CD14-positive monocyte (primary cell): ENCODE results near the gene IRX3. TPM values are rescaled to one million over a fixed set of nuclear protein-coding genes. Genes with fewer than 3 reads are reported as not detected.
A peak's percentile ranks its signal among the peaks of the same experiment; 100 is the strongest.

Source experiments
- DNase-seq, 3 donors: peaks; one replicate each; pipeline ENCODE4 v3.0.0-alpha.2; 2011 to 2022
- H2AFZ ChIP-seq: 2 replicates; pipeline ENCODE4 v1.6.0; 2012; ENCODE audit warnings: mild to moderate bottlenecking, low read depth, low read length, inconsistent platforms; ENCODE audit not compliant: insufficient read depth, poor library complexity, severe bottlenecking
- H3K27ac ChIP-seq, 2 donors: 1 replicate in 1 of 2; 2 replicates in 1 of 2; pipeline ENCODE4 v1.5.1; 2012 to 2013; ENCODE audit warnings: low read length in 2 of 2, control low read depth in 1 of 2, inconsistent platforms in 1 of 2, low read depth in 1 of 2, mild to moderate bottlenecking in 1 of 2
- H3K27me3 ChIP-seq, 2 donors: one replicate each; pipeline versions ENCODE4 v1.6.0 to v1.6.1; 2011 to 2013; ENCODE audit warnings: low read length in 2 of 2; ENCODE audit not compliant: control insufficient read depth in 2 of 2, insufficient read depth in 2 of 2
- H3K36me3 ChIP-seq, 2 donors: replicated peaks in 1 of 2; 1 replicate in 1 of 2; 2 replicates in 1 of 2; pipeline versions ENCODE4 v1.5.1 to v1.6.1; 2012 to 2013; ENCODE audit warnings: low read length in 2 of 2, control low read depth in 1 of 2, inconsistent platforms in 1 of 2, mild to moderate bottlenecking in 1 of 2; ENCODE audit not compliant: insufficient read depth in 2 of 2, control insufficient read depth in 1 of 2
- H3K4me1 ChIP-seq, 2 donors: 1 replicate in 1 of 2; 2 replicates in 1 of 2; pipeline versions ENCODE4 v1.5.1 to v1.6.1; 2012 to 2013; ENCODE audit warnings: low read length in 2 of 2, control low read depth in 1 of 2, inconsistent platforms in 1 of 2, mild to moderate bottlenecking in 1 of 2, moderate library complexity in 1 of 2; ENCODE audit not compliant: insufficient read depth in 2 of 2, control insufficient read depth in 1 of 2
- H3K4me2 ChIP-seq: replicated peaks from 2 replicates; pipeline ENCODE3; 2012; ENCODE audit warnings: low read length, moderate library complexity, mild to moderate bottlenecking; ENCODE audit not compliant: poor library complexity, severe bottlenecking; ENCODE audit errors: extremely low read depth
- H3K4me3 ChIP-seq, 3 experiments: fragments of 200-600 bp in 1 of 3; sonication (generic) in 1 of 3; replicated peaks in 1 of 3; 1 replicate in 2 of 3; 2 replicates in 1 of 3; pipeline ENCODE4 v1.5.1; 2011 to 2013; ENCODE audit warnings: low read length in 3 of 3, mild to moderate bottlenecking in 3 of 3, control low read depth in 2 of 3, low read depth in 2 of 3, inconsistent platforms in 1 of 3, moderate library complexity in 1 of 3
- H3K79me2 ChIP-seq: 2 replicates; pipeline ENCODE4 v1.6.0; 2012; ENCODE audit warnings: mild to moderate bottlenecking, control low read depth, inconsistent platforms, low read length, moderate library complexity; ENCODE audit not compliant: insufficient read depth
- H3K9ac ChIP-seq: 2 replicates; pipeline ENCODE4 v1.6.0; 2017; ENCODE audit warnings: low read length, mild to moderate bottlenecking; ENCODE audit not compliant: insufficient read depth, poor library complexity, severe bottlenecking
- H3K9me3 ChIP-seq, 2 donors: replicated peaks in 1 of 2; 1 replicate in 1 of 2; 2 replicates in 1 of 2; pipeline versions ENCODE4 v1.5.1 to v1.6.1; 2012 to 2013; ENCODE audit warnings: low read length in 2 of 2, control low read depth in 1 of 2; ENCODE audit not compliant: control insufficient read depth in 1 of 2, insufficient read depth in 1 of 2
- H4K20me1 ChIP-seq: 2 replicates; pipeline ENCODE4 v1.6.0; 2012; ENCODE audit warnings: mild to moderate bottlenecking, low read length, control low read depth, moderate library complexity; ENCODE audit not compliant: insufficient read depth
- H3K27ac Mint-ChIP-seq, 7 donors: one replicate each; pipeline ENCODE4 v1.8.0; 2020; ENCODE audit warnings: mild to moderate bottlenecking in 7 of 7, mixed read lengths in 7 of 7, moderate library complexity in 6 of 7, inconsistent platforms in 2 of 7
- H3K27me3 Mint-ChIP-seq, 3 donors: one replicate each; pipeline ENCODE4 v1.8.0; 2021 to 2022; ENCODE audit warnings: low read depth in 3 of 3, mild to moderate bottlenecking in 3 of 3, mixed read lengths in 3 of 3, moderate library complexity in 3 of 3, inconsistent platforms in 1 of 3
- H3K36me3 Mint-ChIP-seq, 2 donors: one replicate each; pipeline ENCODE4 v1.8.0; 2020; ENCODE audit warnings: mixed read lengths in 2 of 2, inconsistent platforms in 1 of 2, mild to moderate bottlenecking in 1 of 2
- H3K4me1 Mint-ChIP-seq: one replicate; pipeline ENCODE4 v1.8.0; 2020; ENCODE audit warnings: mild to moderate bottlenecking, mixed read lengths
- H3K4me3 Mint-ChIP-seq, 2 donors: one replicate each; pipeline ENCODE4 v1.8.0; 2020; ENCODE audit warnings: mild to moderate bottlenecking in 2 of 2, mixed read lengths in 2 of 2, moderate library complexity in 1 of 2
- H3K9me3 Mint-ChIP-seq, 7 donors: one replicate each; pipeline ENCODE4 v1.8.0; 2020 to 2022; ENCODE audit warnings: mixed read lengths in 7 of 7, mild to moderate bottlenecking in 6 of 7, moderate library complexity in 6 of 7, inconsistent platforms in 2 of 7
- WGBS: methylation state at CpG from one replicate; pipeline ENCODE4 v1.1.5; 2013; ENCODE audit warnings: missing lambda C conversion rate; ENCODE audit not compliant: insufficient coverage; 5-methylcytosine and 5-hydroxymethylcytosine counted together
- intact Hi-C, 2 donors: fragments of 100-400 bp; cut with micrococcal nuclease; formaldehyde crosslinking; loops; one replicate each; pipeline versions ENCODE4 v1.15.0 to v1.15.1; 2023
- polyA plus RNA-seq, 3 donors: library from polyadenylated mRNA; depleted of rRNA in 1 of 3; unstranded in 2 of 3; stranded (reverse) in 1 of 3; fragments of 300-500 nt in 2 of 3; fragments of >200 nt in 1 of 3; fragmentation: Illumina TruSeq in 2 of 3; gene quantifications; 1 replicate in 2 of 3; 2 replicates in 1 of 3; pipeline ENCODE4 v1.2.3, GENCODE V29; 2012 to 2021
- TF ChIP-seq, protein P1 (sequence below): fragments of 200-600 bp; IDR thresholded peaks from one replicate; pipeline ENCODE4 v1.8.0; 2022; ENCODE audit warnings: antibody characterized with exemption, mild to moderate bottlenecking

The IRX3 gene
- polyA plus RNA-seq, 3 donors: not detected

- H3K27me3 ChIP-seq: peaks cover 56 to 82% of the 10 kb centered on the region in 2 donors
- H3K9me3 ChIP-seq: peaks cover 0 to 19% of the 10 kb centered on the region in 2 donors
- Mint-ChIP-seq H3K9me3 (peaks cover 0 to 17% (median 12%) of the 10 kb centered on the region in 7 donors), H3K4me1 (peaks cover 12% of the 10 kb centered on the region), H3K27me3 (peaks cover 76 to 91% (median 85%) of the 10 kb centered on the region in 3 donors), H3K36me3 (peaks cover 0 to 6% of the 10 kb centered on the region in 2 donors), H3K27ac (no peak overlapping the region), H3K4me3 (peak overlapping the region in 1 of 2 donors; percentile 80)
- H3K9ac ChIP-seq: no peak overlapping the region
- TF ChIP-seq, protein P1, sequence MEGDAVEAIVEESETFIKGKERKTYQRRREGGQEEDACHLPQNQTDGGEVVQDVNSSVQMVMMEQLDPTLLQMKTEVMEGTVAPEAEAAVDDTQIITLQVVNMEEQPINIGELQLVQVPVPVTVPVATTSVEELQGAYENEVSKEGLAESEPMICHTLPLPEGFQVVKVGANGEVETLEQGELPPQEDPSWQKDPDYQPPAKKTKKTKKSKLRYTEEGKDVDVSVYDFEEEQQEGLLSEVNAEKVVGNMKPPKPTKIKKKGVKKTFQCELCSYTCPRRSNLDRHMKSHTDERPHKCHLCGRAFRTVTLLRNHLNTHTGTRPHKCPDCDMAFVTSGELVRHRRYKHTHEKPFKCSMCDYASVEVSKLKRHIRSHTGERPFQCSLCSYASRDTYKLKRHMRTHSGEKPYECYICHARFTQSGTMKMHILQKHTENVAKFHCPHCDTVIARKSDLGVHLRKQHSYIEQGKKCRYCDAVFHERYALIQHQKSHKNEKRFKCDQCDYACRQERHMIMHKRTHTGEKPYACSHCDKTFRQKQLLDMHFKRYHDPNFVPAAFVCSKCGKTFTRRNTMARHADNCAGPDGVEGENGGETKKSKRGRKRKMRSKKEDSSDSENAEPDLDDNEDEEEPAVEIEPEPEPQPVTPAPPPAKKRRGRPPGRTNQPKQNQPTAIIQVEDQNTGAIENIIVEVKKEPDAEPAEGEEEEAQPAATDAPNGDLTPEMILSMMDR: no peak
- H2AFZ ChIP-seq: no peak overlapping the region
- H3K4me1 ChIP-seq: peaks cover 3 to 14% of the 10 kb centered on the region in 2 donors
- no peaks in the 10 kb centered on the region for H3K79me2 ChIP-seq
- no peaks in the 10 kb centered on the region for H4K20me1 ChIP-seq
- intact Hi-C loops: no loop called here
- no peaks in the 10 kb centered on the region for H3K36me3 ChIP-seq
- no peak overlapping the region for H3K4me2 ChIP-seq
- H3K4me3 ChIP-seq: no peak overlapping the region
- WGBS: 4% methylated on average over 39 of the region's 46 CpGs
- no peak overlapping the region for H3K27ac ChIP-seq
- no peak for DNase-seq
Observed at GRCh38 chr16:54290833-54291655, 4.5 kb upstream of the IRX3 start.

GRCh38 chr16:54289945-54290832 lies 3.6 kb upstream of the IRX3 start:
- peaks cover 0 to 19% (median 8%) of the 10 kb centered on the region in 7 donors for H3K9me3 Mint-ChIP-seq
- H3K27ac ChIP-seq: no peak overlapping the region
- peaks cover 80 to 93% (median 88%) of the 10 kb centered on the region in 3 donors for H3K27me3 Mint-ChIP-seq
- peaks cover 15% of the 10 kb centered on the region for H3K4me1 Mint-ChIP-seq
- H3K79me2 ChIP-seq: no peaks in the 10 kb centered on the region
- no peaks in the 10 kb centered on the region for H3K36me3 ChIP-seq
- intact Hi-C loops: no loop called here
- WGBS: 6% methylated on average over 58 of the region's 62 CpGs
- no peak overlapping the region for H3K4me2 ChIP-seq
- no peak overlapping the region for H3K9ac ChIP-seq
- H3K36me3 Mint-ChIP-seq: peaks cover 0 to 7% of the 10 kb centered on the region in 2 donors
- H3K4me3 ChIP-seq: no peak overlapping the region
- no peak overlapping the region for H3K27ac Mint-ChIP-seq
- H3K9me3 ChIP-seq: peaks cover 0 to 24% of the 10 kb centered on the region in 2 donors
- peaks cover 6 to 14% of the 10 kb centered on the region in 2 donors for H3K4me1 ChIP-seq
- TF ChIP-seq, protein P1: no peak
- H4K20me1 ChIP-seq: no peaks in the 10 kb centered on the region
- peaks cover 59 to 86% of the 10 kb centered on the region in 2 donors for H3K27me3 ChIP-seq
- no peak for DNase-seq
- no peak overlapping the region for H2AFZ ChIP-seq
- peak overlapping the region in 1 of 2 donors; percentile 83 for H3K4me3 Mint-ChIP-seq
